ENCODE data around the gene POU5F1.
A peak's percentile ranks its signal among the peaks of the same experiment; 100 is the strongest.

Gene POU5F1

GRCh38 chr6:31163922-31164321 lies 6.6 kb downstream of the POU5F1 start:
- no peak for ATAC-seq
- Mint-ChIP-seq H3K27ac (no peak overlapping the region), H3K27me3 (no peaks in the 10 kb centered on the region), H3K4me3 (no peak overlapping the region), H3K9me3 (no peaks in the 10 kb centered on the region), H3K4me1 (peaks cover 58% of the 10 kb centered on the region), H3K36me3 (peaks cover 16% of the 10 kb centered on the region)

- Mint-ChIP-seq H3K27me3 (no peaks in the 10 kb centered on the region), H3K4me3 (no peak overlapping the region), H3K4me1 (peaks cover 69% of the 10 kb centered on the region), H3K27ac (no peak overlapping the region), H3K36me3 (peaks cover 16% of the 10 kb centered on the region), H3K9me3 (no peaks in the 10 kb centered on the region)
- no peak for ATAC-seq
These were observed 7.9 kb downstream of the POU5F1 start for GRCh38 chr6:31162463-31163165.

GRCh38 chr6:31161216-31162126 lies 9.0 kb downstream of the POU5F1 start:
- no peak overlapping the region for H3K27ac Mint-ChIP-seq
- no peaks in the 10 kb centered on the region for H3K9me3 Mint-ChIP-seq
- no peak for ATAC-seq
- peaks cover 16% of the 10 kb centered on the region for H3K36me3 Mint-ChIP-seq
- no peak overlapping the region for H3K4me3 Mint-ChIP-seq
- H3K27me3 Mint-ChIP-seq: no peaks in the 10 kb centered on the region
- H3K4me1 Mint-ChIP-seq: peaks cover 77% of the 10 kb centered on the region

- no peak for ATAC-seq
- Mint-ChIP-seq H3K4me1 (peaks cover 58% of the 10 kb centered on the region), H3K36me3 (peaks cover 26% of the 10 kb centered on the region), H3K9me3 (no peaks in the 10 kb centered on the region), H3K4me3 (peak overlapping the region; percentile 85), H3K27me3 (no peaks in the 10 kb centered on the region), H3K27ac (peak overlapping the region; percentile 85)
These were observed 11.3 kb downstream of the POU5F1 start for GRCh38 chr6:31158863-31159855.

- ATAC-seq: peak; percentile 96
- Mint-ChIP-seq H3K27ac (peak within 1 kb of the TSS; percentile 85), H3K27me3 (no peaks in the 10 kb centered on the region), H3K4me3 (peak within 1 kb of the TSS; percentile 85), H3K9me3 (no peaks in the 10 kb centered on the region), H3K4me1 (peaks cover 50% of the 10 kb centered on the region), H3K36me3 (peaks cover 27% of the 10 kb centered on the region)
These were observed 12.2 kb downstream of the POU5F1 start, which contains the start of gene TCF19 for GRCh38 chr6:31158140-31158862. TCF19 (plus strand) TSS chr6:31158589; CDS start chr6:31159470, 881 bp downstream.

GRCh38 chr6:31157513-31158139 lies 12.9 kb downstream of the POU5F1 start, which contains the start of gene CCHCR1:
CCHCR1 (minus strand) TSS chr6:31157802; CDS start chr6:31157600, 202 bp downstream.
- Mint-ChIP-seq H3K27ac (peak within 1 kb of the TSS; percentile 85), H3K9me3 (no peaks in the 10 kb centered on the region), H3K36me3 (peaks cover 33% of the 10 kb centered on the region), H3K4me3 (peak within 1 kb of the TSS; percentile 85), H3K4me1 (peaks cover 43% of the 10 kb centered on the region), H3K27me3 (no peaks in the 10 kb centered on the region)
- no peak for ATAC-seq

GRCh38 chr6:31156641-31157040 lies 13.8 kb downstream of the POU5F1 start:
- Mint-ChIP-seq H3K9me3 (no peaks in the 10 kb centered on the region), H3K36me3 (peaks cover 24% of the 10 kb centered on the region), H3K4me1 (peaks cover 35% of the 10 kb centered on the region), H3K27ac (no peak overlapping the region), H3K27me3 (no peaks in the 10 kb centered on the region), H3K4me3 (no peak overlapping the region)
- ATAC-seq: no peak

- ATAC-seq: no peak
- H3K36me3 Mint-ChIP-seq: peaks cover 37% of the 10 kb centered on the region
These were observed 16.0 kb downstream of the POU5F1 start for GRCh38 chr6:31154436-31154835.

GRCh38 chr6:31152781-31153180 lies 17.7 kb downstream of the POU5F1 start:
- no peaks in the 10 kb centered on the region for H3K27me3 Mint-ChIP-seq
- ATAC-seq: no peak
- no peak overlapping the region for H3K27ac Mint-ChIP-seq
- peaks cover 41% of the 10 kb centered on the region for H3K36me3 Mint-ChIP-seq
- peaks cover 17% of the 10 kb centered on the region for H3K4me1 Mint-ChIP-seq
- no peak overlapping the region for H3K4me3 Mint-ChIP-seq
- H3K9me3 Mint-ChIP-seq: no peaks in the 10 kb centered on the region

More at GRCh38 chr6:31154436-31154835, 16.0 kb downstream of the POU5F1 start:
- Mint-ChIP-seq H3K27ac (no peak overlapping the region), H3K9me3 (no peaks in the 10 kb centered on the region), H3K4me3 (no peak overlapping the region), H3K4me1 (peaks cover 24% of the 10 kb centered on the region), H3K27me3 (no peaks in the 10 kb centered on the region)

GRCh38 chr6:31149827-31150447 lies 20.5 kb downstream of the POU5F1 start:
- Mint-ChIP-seq H3K27ac (no peak overlapping the region), H3K4me3 (no peak overlapping the region), H3K36me3 (peaks cover 51% of the 10 kb centered on the region)

GRCh38 chr6:31145386-31145785 lies 25.1 kb downstream of the POU5F1 start:
- Mint-ChIP-seq H3K27ac (no peak overlapping the region), H3K4me3 (no peak overlapping the region), H3K9me3 (no peaks in the 10 kb centered on the region), H3K36me3 (peaks cover 37% of the 10 kb centered on the region), H3K27me3 (no peaks in the 10 kb centered on the region), H3K4me1 (peaks cover 8% of the 10 kb centered on the region)
- ATAC-seq: no peak

More at GRCh38 chr6:31149827-31150447, 20.5 kb downstream of the POU5F1 start:
- Mint-ChIP-seq H3K27me3 (no peaks in the 10 kb centered on the region), H3K9me3 (no peaks in the 10 kb centered on the region), H3K4me1 (peaks cover 8% of the 10 kb centered on the region)
- no peak for ATAC-seq

- no peak for ATAC-seq
- peaks cover 36% of the 10 kb centered on the region for H3K36me3 Mint-ChIP-seq
- H3K4me1 Mint-ChIP-seq: peaks cover 8% of the 10 kb centered on the region
- H3K4me3 Mint-ChIP-seq: no peak overlapping the region
- H3K9me3 Mint-ChIP-seq: no peaks in the 10 kb centered on the region
- no peak overlapping the region for H3K27ac Mint-ChIP-seq
- no peaks in the 10 kb centered on the region for H3K27me3 Mint-ChIP-seq
These were observed 25.5 kb downstream of the POU5F1 start for GRCh38 chr6:31144970-31145340.

GRCh38 chr6:31144296-31144969 lies 26.0 kb downstream of the POU5F1 start:
- peaks cover 8% of the 10 kb centered on the region for H3K4me1 Mint-ChIP-seq
- no peak for ATAC-seq
- H3K9me3 Mint-ChIP-seq: no peaks in the 10 kb centered on the region
- H3K4me3 Mint-ChIP-seq: no peak overlapping the region
- peaks cover 30% of the 10 kb centered on the region for H3K36me3 Mint-ChIP-seq
- no peak overlapping the region for H3K27ac Mint-ChIP-seq
- H3K27me3 Mint-ChIP-seq: no peaks in the 10 kb centered on the region
